HuH-7 (cell line): ENCODE results near the gene BAX.

Source experiments
- DNase-seq: peaks from one replicate; pipeline ENCODE4 v3.0.0; 2011; ENCODE audit warnings: low spot score

Gene BAX

GRCh38 chr19:48963371-48964204, 8.9 kb downstream of the BAX start:
- peak; percentile 87 for DNase-seq

DNA sequence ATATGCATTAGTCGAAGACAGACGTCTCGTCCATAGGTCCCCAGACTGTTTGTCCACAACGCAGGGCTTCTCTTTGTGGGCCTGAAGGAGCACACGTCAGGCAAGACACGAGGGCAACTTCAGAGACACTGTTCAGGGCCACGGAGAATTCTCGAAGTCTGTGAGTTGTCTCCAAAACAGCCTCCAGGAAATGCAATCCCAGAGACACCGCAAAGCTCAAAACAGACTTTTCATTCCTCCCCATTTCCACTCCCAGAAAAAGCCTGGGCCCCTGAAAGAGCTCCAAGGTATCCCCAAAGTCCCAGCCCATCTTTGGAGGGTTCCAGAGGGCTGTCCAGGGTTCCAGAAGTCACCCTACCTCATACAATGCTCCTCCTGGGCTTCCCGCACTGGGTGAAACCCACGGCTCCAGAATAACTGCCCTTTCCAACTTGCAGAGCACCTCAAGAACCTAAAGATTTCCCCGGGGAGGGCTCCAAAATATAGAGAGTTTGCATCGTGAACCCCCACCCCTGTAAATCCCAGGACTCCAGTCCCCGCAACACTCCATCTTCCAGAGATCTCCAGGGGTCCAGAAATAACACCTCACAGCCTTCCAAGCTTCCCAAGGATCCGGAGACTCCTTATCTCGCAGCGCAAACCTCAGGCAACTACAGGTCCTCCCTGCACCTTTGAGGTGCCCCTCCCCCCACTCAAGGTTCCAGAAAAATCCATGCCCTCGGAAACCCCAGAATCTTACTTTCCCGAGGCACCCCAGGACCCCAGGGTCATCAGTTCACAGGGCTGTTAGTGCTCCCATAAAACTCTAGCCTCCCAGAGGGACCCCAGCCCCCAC, 9.7 kb downstream of the BAX start:
- DNase-seq = peak; percentile 59

DNA sequence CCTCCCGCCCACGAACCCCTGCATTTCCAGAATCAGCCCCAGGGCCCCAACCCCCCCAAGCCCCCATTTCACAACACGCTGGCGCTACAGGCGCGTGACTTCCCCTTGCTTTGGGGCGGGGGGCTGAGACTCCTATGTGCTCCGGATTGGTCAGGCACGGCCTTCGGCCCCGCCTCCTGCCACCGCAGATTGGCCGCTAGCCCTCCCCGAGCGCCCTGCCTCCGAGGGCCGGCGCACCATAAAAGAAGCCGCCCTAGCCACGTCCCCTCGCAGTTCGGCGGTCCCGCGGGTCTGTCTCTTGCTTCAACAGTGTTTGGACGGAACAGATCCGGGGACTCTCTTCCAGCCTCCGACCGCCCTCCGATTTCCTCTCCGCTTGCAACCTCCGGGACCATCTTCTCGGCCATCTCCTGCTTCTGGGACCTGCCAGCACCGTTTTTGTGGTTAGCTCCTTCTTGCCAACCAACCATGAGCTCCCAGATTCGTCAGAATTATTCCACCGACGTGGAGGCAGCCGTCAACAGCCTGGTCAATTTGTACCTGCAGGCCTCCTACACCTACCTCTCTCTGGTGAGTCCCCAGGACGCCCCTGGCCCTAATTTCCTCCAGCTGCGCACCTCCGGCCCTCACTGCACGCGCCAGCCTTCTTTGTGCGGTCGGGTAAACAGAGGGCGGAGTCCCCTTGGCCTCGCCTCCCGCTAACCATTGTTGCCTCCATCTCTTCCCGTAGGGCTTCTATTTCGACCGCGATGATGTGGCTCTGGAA, 10.5 kb downstream of the BAX start, which contains the start of gene FTL:
Gene FTL, plus strand, starts transcription at position 270 of the 766 bp plus-strand sequence. Its CDS starts 199 bp downstream, at position 469.
- DNase-seq = peak; percentile 94

DNA sequence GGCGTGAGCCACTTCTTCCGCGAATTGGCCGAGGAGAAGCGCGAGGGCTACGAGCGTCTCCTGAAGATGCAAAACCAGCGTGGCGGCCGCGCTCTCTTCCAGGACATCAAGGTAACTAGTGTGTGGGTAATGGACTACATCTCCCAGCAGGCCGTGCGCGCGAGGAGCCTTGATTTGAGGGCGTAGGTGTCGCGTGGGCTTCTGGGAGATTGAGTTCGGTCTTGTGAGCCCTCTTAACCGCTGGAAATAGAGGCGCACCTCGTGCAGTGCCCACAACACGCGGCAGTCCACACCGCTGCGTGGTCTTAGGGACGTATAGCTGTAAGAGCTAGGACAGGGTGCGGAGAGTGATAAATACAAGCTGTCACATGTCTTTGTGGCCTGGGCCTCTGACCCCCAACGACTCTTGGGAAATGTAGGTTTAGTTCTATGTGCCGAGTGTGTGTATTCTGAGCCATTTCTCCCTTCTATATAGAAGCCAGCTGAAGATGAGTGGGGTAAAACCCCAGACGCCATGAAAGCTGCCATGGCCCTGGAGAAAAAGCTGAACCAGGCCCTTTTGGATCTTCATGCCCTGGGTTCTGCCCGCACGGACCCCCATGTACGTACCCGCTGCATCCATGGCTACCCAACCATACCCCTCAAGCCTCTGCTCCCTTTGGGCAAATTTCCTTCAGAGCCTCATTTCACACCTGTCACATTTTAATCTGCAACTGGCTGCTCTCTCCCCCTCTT, 11.3 kb downstream of the BAX start:
- DNase-seq = no peak

- DNase-seq = no peak
Observed at GRCh38 chr19:48966541-48967345, 12.1 kb downstream of the BAX start.

- DNase-seq = no peak
Observed at GRCh38 chr19:48967346-48968178, 12.9 kb downstream of the BAX start.

GRCh38 chr19:48968179-48968661, 13.5 kb downstream of the BAX start:
- no peak for DNase-seq

DNA sequence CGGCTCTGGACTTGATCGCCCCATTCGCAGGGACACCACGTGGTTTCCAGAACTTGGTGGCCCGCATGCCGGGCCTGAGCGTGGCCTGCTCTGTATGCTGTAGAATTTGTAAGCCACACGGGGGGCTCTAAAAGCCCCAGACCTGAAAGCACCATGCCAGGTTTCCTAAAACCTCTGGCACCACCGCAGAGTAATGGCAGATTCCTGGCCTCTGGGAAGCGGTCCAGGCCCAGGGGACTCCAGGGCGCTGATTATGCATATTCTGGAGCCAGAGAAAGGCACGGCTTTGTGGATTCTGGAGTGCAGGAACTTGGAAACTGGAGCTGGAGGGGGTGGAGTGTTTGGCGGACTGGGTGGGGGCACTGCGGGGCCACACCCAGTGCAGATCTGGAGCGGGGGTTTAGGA, 14.1 kb downstream of the BAX start:
- DNase-seq = no peak

DNA sequence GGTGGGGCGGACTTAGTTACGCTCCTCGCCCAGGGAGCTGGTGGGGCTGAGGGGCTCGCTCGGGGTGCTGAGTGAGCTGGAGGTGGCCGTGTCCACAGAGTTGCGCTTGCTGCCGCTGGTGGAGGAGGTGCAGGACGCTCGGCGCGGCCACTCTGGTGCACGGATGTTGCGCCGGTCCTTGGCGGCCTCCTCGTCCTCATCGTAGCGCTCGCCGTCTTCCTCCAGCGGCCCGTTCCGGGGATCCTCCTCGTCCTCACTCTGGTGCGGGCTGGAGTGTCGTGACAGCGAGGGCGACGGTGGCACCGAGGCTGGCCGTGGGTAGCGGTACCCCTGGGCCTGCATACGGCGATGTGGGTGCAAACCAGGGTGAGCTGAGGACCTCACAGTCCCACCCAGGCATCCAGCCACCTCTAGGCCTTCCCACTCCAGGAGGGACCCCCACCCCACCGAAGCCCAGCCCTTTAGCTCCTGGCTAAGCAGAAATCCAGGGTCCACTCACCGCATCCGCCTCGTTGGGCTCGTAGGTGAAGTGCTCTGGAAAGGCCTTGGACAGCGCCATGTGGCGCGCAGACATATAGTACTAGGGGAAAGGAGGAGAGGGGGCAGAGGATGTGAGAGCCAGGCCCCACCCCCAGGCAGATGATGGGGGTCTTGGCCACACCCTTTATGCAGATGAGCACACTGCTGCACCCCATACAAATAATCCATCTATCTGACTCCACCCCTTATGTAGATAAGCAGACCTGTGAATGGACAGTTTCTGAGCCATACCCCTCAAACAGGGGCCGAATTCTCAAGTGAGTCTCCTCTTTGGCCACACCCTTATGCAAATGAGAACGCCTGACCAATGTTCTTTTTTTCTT, 14.8 kb downstream of the BAX start:
- DNase-seq = no peak

DNA sequence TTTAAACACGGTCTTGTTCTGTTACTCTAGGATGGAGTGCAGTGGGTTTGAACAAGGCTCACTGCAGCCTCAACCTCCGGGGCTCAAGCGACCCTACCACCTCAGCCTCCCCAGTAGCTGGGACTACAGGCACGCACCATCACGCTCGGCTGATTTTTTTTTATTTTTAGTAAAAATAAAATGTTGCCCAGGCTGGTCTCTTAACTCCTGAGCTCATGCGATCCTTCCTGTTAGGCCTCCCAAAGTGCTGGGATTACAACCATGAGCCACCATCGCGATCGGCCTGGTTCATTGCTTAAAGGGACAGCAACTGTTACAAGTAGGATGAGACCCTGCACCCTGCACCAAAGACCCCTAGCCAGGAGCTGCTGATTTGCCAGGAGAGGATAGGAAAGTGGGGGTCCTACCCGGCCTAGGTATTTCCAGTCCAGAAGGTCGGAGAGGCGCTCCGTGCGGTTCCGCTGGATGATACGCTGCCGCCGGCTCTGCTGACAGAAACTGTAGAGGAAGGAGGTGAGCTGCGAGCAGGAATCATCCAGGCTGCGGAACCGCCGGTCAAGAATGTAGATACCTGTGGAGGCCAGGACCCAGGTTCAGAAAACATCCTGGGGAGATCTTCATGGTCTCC, 15.6 kb downstream of the BAX start:
- DNase-seq = no peak

DNA sequence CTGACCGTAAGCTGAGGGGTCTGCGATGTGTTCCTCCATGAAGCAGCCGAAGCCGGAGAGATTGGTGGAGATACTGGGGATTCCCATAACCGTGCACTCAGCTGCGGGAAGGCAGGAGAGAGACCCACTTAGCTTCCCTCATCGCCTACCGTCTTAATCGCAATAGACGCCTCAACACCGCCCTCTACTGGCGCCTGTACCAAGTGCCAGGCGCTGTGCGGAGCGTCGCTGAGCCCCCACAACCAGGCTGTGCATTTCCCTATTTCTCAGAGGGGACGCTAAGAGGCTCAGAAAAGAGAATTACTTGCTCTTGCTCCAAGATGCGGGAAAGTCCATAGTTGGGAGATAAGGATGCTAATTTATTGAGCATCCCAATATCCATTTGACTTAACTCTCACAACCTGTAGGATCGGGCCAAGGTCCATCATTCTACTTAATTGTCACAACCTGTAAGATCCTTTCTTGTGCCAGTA, 16.3 kb downstream of the BAX start:
- DNase-seq = peak; percentile 83

- DNase-seq = no peak
Observed at GRCh38 chr19:48975947-48976847, 21.5 kb downstream of the BAX start.

DNA sequence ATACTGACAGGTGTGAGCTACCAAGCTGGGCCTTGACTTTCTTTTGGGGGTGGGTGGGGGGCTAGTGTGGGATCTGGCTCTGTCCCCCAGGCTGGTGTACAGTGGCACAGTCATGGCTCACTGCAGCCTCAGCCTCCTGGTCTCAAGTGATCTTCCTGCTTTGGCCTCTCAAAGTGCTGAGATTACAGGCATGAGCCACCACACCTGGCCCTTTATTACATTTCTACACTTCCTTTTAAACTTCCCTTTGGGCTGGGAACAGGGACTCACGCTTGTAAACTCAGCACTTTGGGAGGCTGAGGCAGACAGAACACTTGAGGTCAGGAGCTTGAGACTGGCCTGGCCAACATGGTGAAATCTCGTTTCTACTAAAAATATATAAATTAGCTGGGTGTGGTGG, 22.4 kb downstream of the BAX start:
- DNase-seq = no peak

DNA sequence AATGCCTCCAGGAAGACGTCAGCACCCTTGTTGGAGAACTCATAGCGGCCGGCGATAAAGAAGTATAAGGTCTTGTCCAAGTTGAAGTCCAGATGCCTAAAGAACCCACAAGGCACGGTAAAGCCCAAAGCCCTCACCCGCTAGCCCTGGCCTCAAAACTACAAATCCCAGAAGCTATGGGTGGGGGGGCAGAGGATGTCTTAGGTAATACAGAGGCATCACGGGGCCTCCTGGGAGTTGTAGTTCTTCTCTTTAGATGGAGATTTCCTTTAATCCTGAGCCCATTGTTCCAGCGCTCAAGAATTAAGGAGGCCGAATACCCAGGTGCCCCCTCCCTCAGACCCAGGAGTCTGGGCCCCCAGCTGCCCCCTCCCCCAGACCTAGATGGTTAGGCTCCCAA, 27.6 kb downstream of the BAX start:
- no peak for DNase-seq

- no peak for DNase-seq
Observed at GRCh38 chr19:48985711-48986110, 31.0 kb downstream of the BAX start.

GRCh38 chr19:48986211-48986610, 31.5 kb downstream of the BAX start:
- DNase-seq = no peak

GRCh38 chr19:48987323-48987722, 32.6 kb downstream of the BAX start:
- no peak for DNase-seq
